Erythroblast (primary cell): ENCODE data around the gene SERINC5.

Source experiments
- GATA1 ChIP-seq: IDR thresholded peaks from 2 replicates; pipeline ENCODE4 v1.6.1; 2011; ENCODE audit warnings: low read depth, mild to moderate bottlenecking, control low read depth, low read length, moderate library complexity
- POLR2A ChIP-seq: IDR thresholded peaks from 2 replicates; pipeline ENCODE4 v1.6.1; 2011; ENCODE audit warnings: mild to moderate bottlenecking, low read length

DNA sequence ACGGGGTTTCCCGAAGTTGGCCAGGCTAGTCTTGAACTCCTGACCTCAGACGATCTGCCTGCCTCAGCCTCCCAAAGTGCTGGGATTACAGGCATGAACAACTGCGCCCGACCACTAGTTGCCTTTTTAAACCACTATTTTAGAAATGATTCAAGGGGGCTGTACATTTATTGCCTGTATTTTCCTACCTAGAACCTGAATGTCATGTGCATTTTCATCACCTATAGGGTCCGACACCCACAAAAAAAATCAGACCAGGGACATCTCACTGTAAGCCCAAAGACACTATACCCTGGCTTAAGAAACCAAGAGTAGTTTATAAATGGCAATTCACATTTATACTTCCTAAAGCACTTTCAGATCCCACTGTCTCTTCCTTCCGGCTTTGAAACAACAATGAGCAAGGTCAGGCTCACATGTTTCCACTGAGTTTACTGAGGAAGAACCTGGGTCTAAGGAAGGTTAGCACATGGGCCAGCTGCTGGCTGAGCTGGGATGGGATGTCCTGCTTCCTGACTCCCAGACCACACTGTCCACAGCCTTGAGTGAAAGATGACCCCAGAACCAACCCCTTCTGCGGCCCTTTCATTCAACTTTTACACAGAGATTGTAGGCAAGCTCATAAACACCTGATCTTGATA, 87.3 kb downstream of the SERINC5 start:
- TF ChIP-seq POLR2A = no peak
- TF ChIP-seq GATA1 = no peak
